ENCODE data around the gene EIF4G3.

DNA sequence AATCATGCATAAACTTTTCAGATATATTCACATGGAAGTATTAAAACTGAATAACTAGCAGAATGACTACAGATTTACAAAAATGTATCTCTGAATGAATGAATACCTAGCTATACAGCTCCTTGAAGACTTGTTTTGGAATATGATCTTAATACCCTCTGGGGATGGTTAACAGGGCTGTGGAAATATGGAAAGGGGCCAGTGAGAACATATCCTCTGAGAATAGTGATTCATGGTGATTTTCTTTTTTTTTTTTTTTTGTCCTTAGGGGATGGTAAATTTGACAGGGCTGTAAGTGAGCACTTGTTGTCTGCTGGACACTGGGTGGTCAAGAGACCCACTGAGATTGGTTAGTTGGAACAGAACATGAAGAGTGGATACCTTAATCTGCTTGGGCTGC is 308.9 kb downstream of the EIF4G3 start:
- TF ChIP-seq, protein P1, sequence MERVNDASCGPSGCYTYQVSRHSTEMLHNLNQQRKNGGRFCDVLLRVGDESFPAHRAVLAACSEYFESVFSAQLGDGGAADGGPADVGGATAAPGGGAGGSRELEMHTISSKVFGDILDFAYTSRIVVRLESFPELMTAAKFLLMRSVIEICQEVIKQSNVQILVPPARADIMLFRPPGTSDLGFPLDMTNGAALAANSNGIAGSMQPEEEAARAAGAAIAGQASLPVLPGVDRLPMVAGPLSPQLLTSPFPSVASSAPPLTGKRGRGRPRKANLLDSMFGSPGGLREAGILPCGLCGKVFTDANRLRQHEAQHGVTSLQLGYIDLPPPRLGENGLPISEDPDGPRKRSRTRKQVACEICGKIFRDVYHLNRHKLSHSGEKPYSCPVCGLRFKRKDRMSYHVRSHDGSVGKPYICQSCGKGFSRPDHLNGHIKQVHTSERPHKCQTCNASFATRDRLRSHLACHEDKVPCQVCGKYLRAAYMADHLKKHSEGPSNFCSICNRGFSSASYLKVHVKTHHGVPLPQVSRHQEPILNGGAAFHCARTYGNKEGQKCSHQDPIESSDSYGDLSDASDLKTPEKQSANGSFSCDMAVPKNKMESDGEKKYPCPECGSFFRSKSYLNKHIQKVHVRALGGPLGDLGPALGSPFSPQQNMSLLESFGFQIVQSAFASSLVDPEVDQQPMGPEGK (CRISPR knock-in tag; IDR thresholded peaks at IDR 0.05; ENCODE audit: borderline replicate concordance): no peak
- TF ChIP-seq BACH2 (CRISPR knock-in tag; IDR thresholded peaks at IDR 0.05; ENCODE audit: borderline replicate concordance) (no peak), TOX (CRISPR knock-in tag; IDR thresholded peaks at IDR 0.05; ENCODE audit: borderline replicate concordance) (no peak), ZFP3 (CRISPR knock-in tag; IDR thresholded peaks at IDR 0.05) (no peak), SNAI2 (CRISPR knock-in tag; IDR thresholded peaks at IDR 0.05) (no peak), GLIS3 (CRISPR knock-in tag; IDR thresholded peaks at IDR 0.05) (no peak), CSDC2 (CRISPR knock-in tag; IDR thresholded peaks at IDR 0.05) (no peak), ZC3H10 (CRISPR knock-in tag; IDR thresholded peaks at IDR 0.05) (no peak), ESRRG (CRISPR knock-in tag; IDR thresholded peaks at IDR 0.05) (no peak), RARB (CRISPR knock-in tag; IDR thresholded peaks at IDR 0.05) (no peak)
- TF ChIP-seq, protein P2, sequence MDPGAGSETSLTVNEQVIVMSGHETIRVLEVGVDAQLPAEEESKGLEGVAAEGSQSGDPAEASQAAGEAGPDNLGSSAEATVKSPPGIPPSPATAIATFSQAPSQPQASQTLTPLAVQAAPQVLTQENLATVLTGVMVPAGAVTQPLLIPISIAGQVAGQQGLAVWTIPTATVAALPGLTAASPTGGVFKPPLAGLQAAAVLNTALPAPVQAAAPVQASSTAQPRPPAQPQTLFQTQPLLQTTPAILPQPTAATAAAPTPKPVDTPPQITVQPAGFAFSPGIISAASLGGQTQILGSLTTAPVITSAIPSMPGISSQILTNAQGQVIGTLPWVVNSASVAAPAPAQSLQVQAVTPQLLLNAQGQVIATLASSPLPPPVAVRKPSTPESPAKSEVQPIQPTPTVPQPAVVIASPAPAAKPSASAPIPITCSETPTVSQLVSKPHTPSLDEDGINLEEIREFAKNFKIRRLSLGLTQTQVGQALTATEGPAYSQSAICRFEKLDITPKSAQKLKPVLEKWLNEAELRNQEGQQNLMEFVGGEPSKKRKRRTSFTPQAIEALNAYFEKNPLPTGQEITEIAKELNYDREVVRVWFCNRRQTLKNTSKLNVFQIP (CRISPR knock-in tag; IDR thresholded peaks at IDR 0.05; ENCODE audit: borderline replicate concordance, low read depth): no peak
- TF ChIP-seq, protein P3, sequence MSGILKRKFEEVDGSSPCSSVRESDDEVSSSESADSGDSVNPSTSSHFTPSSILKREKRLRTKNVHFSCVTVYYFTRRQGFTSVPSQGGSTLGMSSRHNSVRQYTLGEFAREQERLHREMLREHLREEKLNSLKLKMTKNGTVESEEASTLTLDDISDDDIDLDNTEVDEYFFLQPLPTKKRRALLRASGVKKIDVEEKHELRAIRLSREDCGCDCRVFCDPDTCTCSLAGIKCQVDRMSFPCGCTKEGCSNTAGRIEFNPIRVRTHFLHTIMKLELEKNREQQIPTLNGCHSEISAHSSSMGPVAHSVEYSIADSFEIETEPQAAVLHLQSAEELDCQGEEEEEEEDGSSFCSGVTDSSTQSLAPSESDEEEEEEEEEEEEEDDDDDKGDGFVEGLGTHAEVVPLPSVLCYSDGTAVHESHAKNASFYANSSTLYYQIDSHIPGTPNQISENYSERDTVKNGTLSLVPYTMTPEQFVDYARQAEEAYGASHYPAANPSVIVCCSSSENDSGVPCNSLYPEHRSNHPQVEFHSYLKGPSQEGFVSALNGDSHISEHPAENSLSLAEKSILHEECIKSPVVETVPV (CRISPR knock-in tag; IDR thresholded peaks at IDR 0.05): no peak
- TF ChIP-seq, protein P4, sequence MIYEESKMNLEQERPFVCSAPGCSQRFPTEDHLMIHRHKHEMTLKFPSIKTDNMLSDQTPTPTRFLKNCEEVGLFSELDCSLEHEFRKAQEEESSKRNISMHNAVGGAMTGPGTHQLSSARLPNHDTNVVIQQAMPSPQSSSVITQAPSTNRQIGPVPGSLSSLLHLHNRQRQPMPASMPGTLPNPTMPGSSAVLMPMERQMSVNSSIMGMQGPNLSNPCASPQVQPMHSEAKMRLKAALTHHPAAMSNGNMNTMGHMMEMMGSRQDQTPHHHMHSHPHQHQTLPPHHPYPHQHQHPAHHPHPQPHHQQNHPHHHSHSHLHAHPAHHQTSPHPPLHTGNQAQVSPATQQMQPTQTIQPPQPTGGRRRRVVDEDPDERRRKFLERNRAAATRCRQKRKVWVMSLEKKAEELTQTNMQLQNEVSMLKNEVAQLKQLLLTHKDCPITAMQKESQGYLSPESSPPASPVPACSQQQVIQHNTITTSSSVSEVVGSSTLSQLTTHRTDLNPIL (CRISPR knock-in tag; IDR thresholded peaks at IDR 0.05; ENCODE audit: low read depth): no peak
